ENCODE data around the gene ZMYM1.

ZMYM1 gene

GRCh38 chr1:35079003-35079930 is at the start of gene ZMYM1:
ZMYM1 (plus strand) TSS chr1:35079385; CDS start chr1:35093988, 14,603 bp downstream.
- TF ChIP-seq, protein P1, sequence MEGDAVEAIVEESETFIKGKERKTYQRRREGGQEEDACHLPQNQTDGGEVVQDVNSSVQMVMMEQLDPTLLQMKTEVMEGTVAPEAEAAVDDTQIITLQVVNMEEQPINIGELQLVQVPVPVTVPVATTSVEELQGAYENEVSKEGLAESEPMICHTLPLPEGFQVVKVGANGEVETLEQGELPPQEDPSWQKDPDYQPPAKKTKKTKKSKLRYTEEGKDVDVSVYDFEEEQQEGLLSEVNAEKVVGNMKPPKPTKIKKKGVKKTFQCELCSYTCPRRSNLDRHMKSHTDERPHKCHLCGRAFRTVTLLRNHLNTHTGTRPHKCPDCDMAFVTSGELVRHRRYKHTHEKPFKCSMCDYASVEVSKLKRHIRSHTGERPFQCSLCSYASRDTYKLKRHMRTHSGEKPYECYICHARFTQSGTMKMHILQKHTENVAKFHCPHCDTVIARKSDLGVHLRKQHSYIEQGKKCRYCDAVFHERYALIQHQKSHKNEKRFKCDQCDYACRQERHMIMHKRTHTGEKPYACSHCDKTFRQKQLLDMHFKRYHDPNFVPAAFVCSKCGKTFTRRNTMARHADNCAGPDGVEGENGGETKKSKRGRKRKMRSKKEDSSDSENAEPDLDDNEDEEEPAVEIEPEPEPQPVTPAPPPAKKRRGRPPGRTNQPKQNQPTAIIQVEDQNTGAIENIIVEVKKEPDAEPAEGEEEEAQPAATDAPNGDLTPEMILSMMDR (IDR thresholded peaks at IDR 0.05): no peak
- peak; percentile 93 for DNase-seq
- peak within 1 kb of the TSS; percentile 94 for H3K4me3 Mint-ChIP-seq
- H3K36me3 Mint-ChIP-seq (ENCODE audit: low read depth): peaks cover 28% of the 10 kb centered on the region
- peaks cover 15% of the 10 kb centered on the region for H3K9me3 Mint-ChIP-seq
- peak within 1 kb of the TSS; percentile 100 for H3K27ac Mint-ChIP-seq
- peaks cover 26% of the 10 kb centered on the region for H3K4me1 Mint-ChIP-seq
- H3K27me3 Mint-ChIP-seq (ENCODE audit: low read depth, poor library complexity): peaks cover 28% of the 10 kb centered on the region

- H3K9me3 Mint-ChIP-seq: peaks cover 25% of the 10 kb centered on the region
- DNase-seq: no peak
- H3K36me3 Mint-ChIP-seq (ENCODE audit: low read depth): peaks cover 41% of the 10 kb centered on the region
- peaks cover 12% of the 10 kb centered on the region for H3K27me3 Mint-ChIP-seq (ENCODE audit: low read depth, poor library complexity)
- peak overlapping the region; percentile 99 for H3K4me3 Mint-ChIP-seq
- TF ChIP-seq, protein P1 (IDR thresholded peaks at IDR 0.05): no peak
- H3K4me1 Mint-ChIP-seq: peaks cover 22% of the 10 kb centered on the region
- no peak overlapping the region for H3K27ac Mint-ChIP-seq
These were observed 49.4 kb upstream of the ZMYM1 start for GRCh38 chr1:35029761-35030160.

GRCh38 chr1:35030338-35030737 is 48.8 kb upstream of the ZMYM1 start:
- peak overlapping the region; percentile 99 for H3K4me3 Mint-ChIP-seq
- H3K27ac Mint-ChIP-seq: no peak overlapping the region
- peaks cover 15% of the 10 kb centered on the region for H3K27me3 Mint-ChIP-seq (ENCODE audit: low read depth, poor library complexity)
- no peak for DNase-seq
- TF ChIP-seq, protein P1 (IDR thresholded peaks at IDR 0.05): no peak
- H3K9me3 Mint-ChIP-seq: peaks cover 25% of the 10 kb centered on the region
- peaks cover 41% of the 10 kb centered on the region for H3K36me3 Mint-ChIP-seq (ENCODE audit: low read depth)
- peaks cover 22% of the 10 kb centered on the region for H3K4me1 Mint-ChIP-seq

- H3K9me3 Mint-ChIP-seq: peaks cover 25% of the 10 kb centered on the region
- peak overlapping the region; percentile 99 for H3K4me3 Mint-ChIP-seq
- H3K36me3 Mint-ChIP-seq (ENCODE audit: low read depth): peaks cover 37% of the 10 kb centered on the region
- peaks cover 22% of the 10 kb centered on the region for H3K4me1 Mint-ChIP-seq
- peaks cover 18% of the 10 kb centered on the region for H3K27me3 Mint-ChIP-seq (ENCODE audit: low read depth, poor library complexity)
- peak; percentile 19 for DNase-seq
- TF ChIP-seq, protein P1 (IDR thresholded peaks at IDR 0.05): no peak
- H3K27ac Mint-ChIP-seq: peak overlapping the region; percentile 100
These were observed 48.3 kb upstream of the ZMYM1 start for GRCh38 chr1:35030756-35031446.

GRCh38 chr1:35032384-35032739 is 46.8 kb upstream of the ZMYM1 start:
- peaks cover 28% of the 10 kb centered on the region for H3K36me3 Mint-ChIP-seq (ENCODE audit: low read depth)
- TF ChIP-seq, protein P1 (IDR thresholded peaks at IDR 0.05): no peak
- no peak for DNase-seq
- H3K27me3 Mint-ChIP-seq (ENCODE audit: low read depth, poor library complexity): peaks cover 31% of the 10 kb centered on the region
- H3K4me1 Mint-ChIP-seq: peaks cover 22% of the 10 kb centered on the region
- peaks cover 25% of the 10 kb centered on the region for H3K9me3 Mint-ChIP-seq
- H3K27ac Mint-ChIP-seq: no peak overlapping the region
- peak overlapping the region; percentile 99 for H3K4me3 Mint-ChIP-seq
